Omental fat pad (tissue), 4 donors: ENCODE measurements around the gene COX10. TPM values are rescaled to one million over a fixed set of nuclear protein-coding genes. Genes with fewer than 3 reads are reported as not detected.

Experiments
- ATAC-seq: fragments of 150-250 bp; one replicate; pipeline ENCODE4 v1.9.1; 2016; ENCODE audit warnings: mild to moderate bottlenecking, moderate library complexity; ENCODE audit not compliant: low FRiP score
- DNase-seq: peaks from one replicate; pipeline ENCODE4 v3.0.0-alpha.2; 2019; ENCODE audit warnings: low spot score
- CTCF ChIP-seq, 3 donors: fragments of 450-650 bp; IDR thresholded peaks; one replicate each; pipeline ENCODE4 v1.5.1; 2016 to 2017; ENCODE audit warnings: antibody characterized with exemption in 3 of 3, mild to moderate bottlenecking in 3 of 3, moderate library complexity in 2 of 3
- small RNA-seq: library from RNA; depleted of rRNA; stranded (forward); fragments of <200 nt; gene quantifications from one replicate; pipeline ENCODE3, GENCODE V24; 2016
- total RNA-seq, 4 donors: library from RNA; depleted of rRNA; stranded (reverse); fragments of >200 nt; gene quantifications; one replicate each; pipeline ENCODE4 v1.1.0, GENCODE V29; 2016

COX10 gene
- total RNA-seq, 4 donors from 2014 or later, result 15.4 to 28.8 (median 24.8) TPM

- ATAC-seq (no peak), DNase-seq (no peak)
- no peak for TF ChIP-seq CTCF (IDR thresholded peaks at IDR 0.05)
Observed at GRCh38 chr17:14245629-14246028, 176.3 kb downstream of the COX10 start.

Small RNA genes lying within 50 kb of the gene (small RNA-seq; reads per million reads assigned to genes)
- gene RF00090, result not detected

Other genes starting within 250 kb of the COX10 start
- not detected for gene CDRT15, start 167.4 kb downstream of the COX10 start, total RNA-seq
- 1 to 10 TPM; 1.3 to 5.8 (median 4.8) TPM for gene HS3ST3B1, start 231.6 kb downstream of the COX10 start, total RNA-seq